Activated T-helper 1 cell treated with anti-CD3 and anti-CD28 coated beads, Interleukin-12 subunit alpha, Interleukin-12 subunit beta, Interleukin-2, Interleukin-4 antibody, amounts not matched to agents 30 ng/mL and 10 ng/mL and 1 ng/mL, durations not matched to agents 14 hours and 24 hours and 36 hours (primary cell): Measurements from ENCODE around the gene SLC41A3. TPM values are rescaled to one million over a fixed set of nuclear protein-coding genes. Genes with fewer than 3 reads are reported as not detected.

Experiments used
- DNase-seq: peaks from one replicate; pipeline ENCODE4 v3.0.0; 2021; ENCODE audit warnings: low spot score
- H3K27ac Mint-ChIP-seq: one replicate; pipeline ENCODE4 v1.8.0; 2021; ENCODE audit warnings: mild to moderate bottlenecking, mixed read lengths
- H3K27me3 Mint-ChIP-seq: one replicate; pipeline ENCODE4 v1.8.0; 2022; ENCODE audit warnings: mild to moderate bottlenecking, moderate library complexity, mixed read lengths; ENCODE audit not compliant: insufficient read depth
- H3K36me3 Mint-ChIP-seq: one replicate; pipeline ENCODE4 v1.8.0; 2021; ENCODE audit warnings: low read depth, mixed read lengths
- H3K4me1 Mint-ChIP-seq: one replicate; pipeline ENCODE4 v1.8.0; 2021; ENCODE audit warnings: low read depth, mixed read lengths
- H3K4me3 Mint-ChIP-seq: one replicate; pipeline ENCODE4 v1.8.0; 2021; ENCODE audit warnings: mild to moderate bottlenecking, moderate library complexity, mixed read lengths
- H3K9me3 Mint-ChIP-seq: one replicate; pipeline ENCODE4 v1.8.0; 2021; ENCODE audit warnings: mixed read lengths
- intact Hi-C: fragments of 100-400 bp; cut with micrococcal nuclease; formaldehyde crosslinking; loops from one replicate; pipeline ENCODE4 v1.15.1; 2024
- total RNA-seq: library from RNA; stranded (reverse); gene quantifications from 2 replicates; pipeline ENCODE4 v1.2.3, GENCODE V29; 2022

The SLC41A3 gene
- total RNA-seq, 1 donor from 2014 or later, result 23.4 TPM

DNA sequence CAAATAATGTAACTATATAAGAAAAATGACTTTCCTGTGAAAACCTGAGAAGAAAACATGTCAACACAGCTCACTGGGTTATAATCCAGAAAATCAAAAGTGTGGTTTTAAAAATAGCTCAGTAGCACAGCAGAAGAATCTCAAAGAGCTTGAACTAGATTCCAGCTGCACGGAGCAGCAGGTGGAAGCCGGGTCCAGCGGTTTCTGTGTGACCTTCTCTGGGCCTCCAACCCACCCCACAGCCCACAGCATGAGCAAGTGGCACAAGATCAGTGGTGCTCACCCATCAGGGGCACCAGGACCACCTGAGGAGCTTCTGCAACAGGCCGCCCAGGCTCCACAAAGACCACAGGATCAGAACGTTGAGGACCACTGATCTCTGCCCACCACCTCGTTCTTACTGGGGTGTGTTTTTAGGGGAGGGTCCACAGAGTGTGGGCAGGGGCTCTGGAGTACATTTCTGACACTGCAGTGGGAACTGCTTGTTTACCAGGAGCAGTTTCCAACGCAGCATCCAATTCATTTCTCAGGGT lies 23.2 kb downstream of the SLC41A3 start:
- no peak overlapping the region for H3K4me3 Mint-ChIP-seq
- H3K27ac Mint-ChIP-seq, result no peak overlapping the region
- intact Hi-C loops, result no loop called here
- H3K36me3 Mint-ChIP-seq, result no peaks in the 10 kb centered on the region
- H3K9me3 Mint-ChIP-seq, result no peaks in the 10 kb centered on the region
- no peaks in the 10 kb centered on the region for H3K4me1 Mint-ChIP-seq
- H3K27me3 Mint-ChIP-seq, result no peaks in the 10 kb centered on the region
- no peak for DNase-seq

DNA sequence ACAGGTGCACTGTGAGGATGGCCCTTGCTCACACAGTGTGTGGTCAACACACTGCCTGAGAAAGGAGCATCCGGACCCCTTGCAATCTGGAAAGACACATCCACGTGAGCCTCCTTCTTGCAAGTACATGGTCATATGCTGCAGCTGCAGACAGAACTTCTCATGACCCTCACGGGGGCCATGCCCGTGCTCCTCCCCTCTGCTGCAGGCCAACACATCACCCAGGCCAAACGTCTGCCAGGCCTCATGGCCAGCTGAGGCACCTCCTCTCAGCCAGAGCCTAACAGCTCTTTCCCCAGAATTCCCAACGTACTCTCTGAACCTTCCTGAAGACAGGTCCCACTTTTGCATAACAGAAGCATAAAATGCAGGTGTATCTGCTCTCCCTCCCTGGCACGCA lies 25.3 kb downstream of the SLC41A3 start:
- intact Hi-C loops, result no loop called here
- Mint-ChIP-seq H3K27me3 (no peaks in the 10 kb centered on the region), H3K4me1 (no peaks in the 10 kb centered on the region), H3K27ac (no peak overlapping the region), H3K4me3 (no peak overlapping the region), H3K36me3 (no peaks in the 10 kb centered on the region), H3K9me3 (no peaks in the 10 kb centered on the region)
- no peak for DNase-seq

DNA sequence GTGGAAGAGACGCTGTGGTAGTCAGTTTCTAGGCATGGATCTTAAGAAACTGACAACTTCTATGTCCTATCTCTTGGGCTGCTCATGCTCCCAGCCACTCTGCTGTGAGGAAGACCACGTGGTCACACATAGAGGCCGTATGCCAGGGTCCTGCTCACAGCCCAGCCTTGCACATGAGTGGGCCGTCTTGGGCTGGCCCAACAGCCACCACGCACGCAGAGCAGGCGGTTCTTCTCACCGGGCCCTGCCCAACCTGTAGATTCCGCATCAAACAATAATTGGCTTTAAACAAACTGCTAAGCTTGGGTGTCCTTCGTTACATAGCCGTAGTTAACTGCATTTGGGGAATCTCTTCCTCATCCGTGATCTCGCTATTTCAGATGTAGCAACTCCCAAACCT lies 26.0 kb downstream of the SLC41A3 start:
- H3K9me3 Mint-ChIP-seq, result no peaks in the 10 kb centered on the region
- H3K4me3 Mint-ChIP-seq, result no peak overlapping the region
- no peaks in the 10 kb centered on the region for H3K36me3 Mint-ChIP-seq
- intact Hi-C loops, result no loop called here
- DNase-seq, result no peak
- peaks cover 2% of the 10 kb centered on the region for H3K4me1 Mint-ChIP-seq
- H3K27ac Mint-ChIP-seq, result no peak overlapping the region
- no peaks in the 10 kb centered on the region for H3K27me3 Mint-ChIP-seq

DNA sequence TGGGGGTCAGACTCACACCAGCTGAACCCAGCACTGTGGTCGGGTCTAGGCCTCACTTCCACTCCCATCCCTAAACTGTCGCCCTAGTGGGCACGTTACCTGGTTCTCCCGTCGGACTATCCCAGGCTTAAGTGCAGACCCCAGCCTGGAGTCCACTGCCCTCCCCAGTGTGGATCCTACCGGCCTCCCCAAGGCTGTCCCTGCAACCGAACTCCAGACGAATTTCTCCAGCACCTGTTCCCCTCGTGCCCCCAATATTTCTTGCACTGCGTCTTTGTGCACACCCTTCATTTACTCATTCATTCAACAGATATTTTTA lies 26.5 kb downstream of the SLC41A3 start:
- intact Hi-C loops, result no loop called here
- Mint-ChIP-seq H3K4me3 (no peak overlapping the region), H3K36me3 (no peaks in the 10 kb centered on the region), H3K27ac (no peak overlapping the region), H3K9me3 (no peaks in the 10 kb centered on the region), H3K4me1 (peaks cover 7% of the 10 kb centered on the region), H3K27me3 (no peaks in the 10 kb centered on the region)
- no peak for DNase-seq

DNA sequence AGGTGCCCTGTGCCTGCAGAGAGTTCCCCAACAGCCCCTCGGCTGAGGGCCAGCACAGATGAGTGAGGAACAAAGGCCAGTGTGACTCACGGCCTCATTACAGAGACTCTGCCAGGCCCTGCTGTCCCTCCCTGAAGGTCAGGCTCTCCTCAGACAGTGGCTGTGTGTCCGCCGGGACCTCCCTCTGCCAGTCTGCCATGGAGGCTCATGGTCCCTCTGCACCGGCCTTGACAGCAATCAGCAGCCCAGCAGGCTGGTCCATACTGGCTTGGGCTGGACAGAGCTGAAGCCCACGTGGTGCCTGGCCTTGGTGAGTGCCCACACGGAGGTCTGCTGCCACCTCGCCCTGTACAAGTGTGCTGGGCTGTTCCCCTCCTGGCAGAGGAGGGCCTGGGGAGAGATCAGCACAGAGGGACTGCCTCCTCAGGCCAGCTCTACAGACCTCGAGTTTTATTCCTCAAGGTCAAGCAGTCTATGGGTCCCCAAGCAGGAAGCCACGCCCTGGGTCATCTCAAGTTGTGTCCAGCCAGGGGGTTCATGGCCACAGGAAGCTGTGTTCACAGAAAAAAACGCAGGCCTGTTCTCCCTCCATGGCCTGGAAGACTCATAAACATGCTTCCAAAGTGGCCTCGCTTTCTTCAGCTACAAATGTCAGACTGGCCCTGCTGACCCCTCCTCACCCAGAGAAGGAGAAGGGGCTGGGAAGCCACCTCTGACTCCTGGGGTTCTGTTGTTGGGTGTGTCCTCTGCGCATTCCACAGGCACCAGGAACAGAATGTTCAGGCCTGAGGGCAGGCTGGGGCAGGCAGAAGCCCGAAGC lies 27.0 kb downstream of the SLC41A3 start:
- H3K27ac Mint-ChIP-seq, result no peak overlapping the region
- H3K27me3 Mint-ChIP-seq, result no peaks in the 10 kb centered on the region
- DNase-seq, result no peak

DNA sequence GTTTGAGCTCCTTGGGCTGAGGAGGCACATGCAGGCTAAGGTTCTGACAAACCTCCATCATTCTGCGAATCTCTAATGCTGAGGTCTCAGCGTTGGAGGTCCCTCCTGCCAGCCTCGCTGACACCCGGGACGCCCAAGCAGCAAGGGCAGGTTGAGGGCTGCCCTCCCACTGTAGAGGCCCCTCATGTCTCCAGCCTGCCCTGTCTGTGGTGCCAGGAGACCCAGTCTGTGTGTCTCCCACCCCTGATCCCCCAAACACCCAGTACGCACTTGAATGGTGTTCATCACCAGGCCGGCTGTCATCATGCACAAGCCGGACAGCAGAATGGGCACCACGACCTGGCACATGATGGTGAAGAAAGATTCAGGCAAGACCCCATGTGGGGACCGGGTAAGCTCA lies 27.8 kb downstream of the SLC41A3 start:
- DNase-seq, result no peak
- intact Hi-C loops, result no loop called here
- H3K4me3 Mint-ChIP-seq, result no peak overlapping the region
- H3K36me3 Mint-ChIP-seq, result no peaks in the 10 kb centered on the region
- H3K27ac Mint-ChIP-seq, result no peak overlapping the region
- H3K4me1 Mint-ChIP-seq, result peaks cover 12% of the 10 kb centered on the region
- H3K9me3 Mint-ChIP-seq, result no peaks in the 10 kb centered on the region
- no peaks in the 10 kb centered on the region for H3K27me3 Mint-ChIP-seq

More for the DNA sequence above, 27.0 kb downstream of the SLC41A3 start:
- peaks cover 12% of the 10 kb centered on the region for H3K4me1 Mint-ChIP-seq
- intact Hi-C loops, result no loop called here
- H3K36me3 Mint-ChIP-seq, result no peaks in the 10 kb centered on the region
- no peaks in the 10 kb centered on the region for H3K9me3 Mint-ChIP-seq
- H3K4me3 Mint-ChIP-seq, result no peak overlapping the region

DNA sequence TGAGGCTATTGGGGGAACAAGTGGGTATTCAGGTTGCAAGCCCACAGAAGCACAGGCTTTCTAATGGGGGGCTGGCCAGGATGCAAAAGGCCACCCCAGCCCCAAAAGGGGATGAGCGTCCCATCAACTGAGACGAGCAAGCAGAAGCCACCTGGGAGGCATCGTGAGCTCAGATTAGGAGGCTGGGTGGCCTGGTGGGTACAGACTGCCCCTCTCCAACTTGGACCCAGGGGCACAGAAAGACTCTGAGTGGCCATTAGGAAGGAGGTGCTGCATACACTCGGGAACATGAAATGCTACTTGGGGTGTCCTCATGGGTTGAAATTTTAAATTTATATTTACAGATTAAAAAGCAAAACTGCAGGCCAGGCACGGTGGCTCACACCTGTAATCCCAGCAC lies 29.1 kb downstream of the SLC41A3 start:
- no peaks in the 10 kb centered on the region for H3K9me3 Mint-ChIP-seq
- H3K27ac Mint-ChIP-seq, result no peak overlapping the region
- peaks cover 12% of the 10 kb centered on the region for H3K4me1 Mint-ChIP-seq
- no peak for DNase-seq
- no peaks in the 10 kb centered on the region for H3K36me3 Mint-ChIP-seq
- intact Hi-C loops, result no loop called here
- no peak overlapping the region for H3K4me3 Mint-ChIP-seq
- no peaks in the 10 kb centered on the region for H3K27me3 Mint-ChIP-seq

DNA sequence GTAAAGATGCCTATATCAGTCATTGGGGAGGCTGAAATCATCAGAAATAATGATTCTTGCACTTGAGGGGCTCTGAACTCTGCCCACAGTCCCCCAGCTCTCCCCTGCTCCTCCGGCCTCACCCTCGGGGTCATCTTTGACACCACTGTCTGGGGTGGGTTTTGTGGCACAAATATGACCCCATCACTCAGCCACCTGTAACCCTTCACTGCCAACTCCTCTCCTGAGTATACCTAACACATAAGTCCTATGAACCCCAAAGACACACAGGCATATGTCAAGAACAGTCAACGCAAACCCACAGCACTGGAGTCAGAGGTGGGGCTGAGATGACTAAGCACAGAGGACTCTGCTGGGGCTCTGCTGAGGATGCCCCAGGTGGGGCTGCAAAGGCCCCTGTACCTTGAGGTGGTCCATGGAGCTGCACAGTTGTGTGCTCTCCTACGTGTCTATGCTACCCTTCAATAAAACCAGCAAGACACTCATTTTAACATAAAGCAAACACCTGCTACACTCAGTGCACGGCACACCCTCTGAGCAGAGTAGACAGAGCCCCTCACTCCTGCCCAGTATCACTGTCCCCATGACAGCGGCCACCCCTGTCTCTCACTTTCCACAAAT lies 29.9 kb downstream of the SLC41A3 start:
- no peak for DNase-seq
- Mint-ChIP-seq H3K27me3 (no peaks in the 10 kb centered on the region), H3K9me3 (no peaks in the 10 kb centered on the region), H3K4me1 (peaks cover 12% of the 10 kb centered on the region), H3K36me3 (no peaks in the 10 kb centered on the region), H3K4me3 (no peak overlapping the region), H3K27ac (no peak overlapping the region)
- intact Hi-C loops, result no loop called here

DNA sequence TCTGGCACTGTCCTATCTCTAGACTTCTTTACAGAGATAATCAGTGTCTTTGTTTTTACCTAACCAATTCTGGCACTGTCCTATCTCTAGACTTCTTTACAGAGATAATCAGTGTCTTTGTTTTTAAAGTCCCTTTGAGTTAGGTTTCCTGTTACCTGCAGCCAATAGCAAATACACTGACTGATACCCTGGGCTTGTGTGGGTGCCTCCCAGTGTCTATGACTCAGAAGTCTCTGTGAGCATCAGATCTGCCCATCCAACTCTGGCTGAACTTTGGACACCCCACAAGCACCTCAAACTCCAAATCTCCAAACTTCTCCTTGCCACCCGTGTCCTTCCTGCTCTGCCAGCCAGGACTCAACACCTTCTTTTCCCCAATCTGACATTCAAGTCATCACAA lies 30.4 kb downstream of the SLC41A3 start:
- H3K9me3 Mint-ChIP-seq, result no peaks in the 10 kb centered on the region
- no peaks in the 10 kb centered on the region for H3K36me3 Mint-ChIP-seq
- H3K4me3 Mint-ChIP-seq, result no peak overlapping the region
- no peak for DNase-seq
- no peaks in the 10 kb centered on the region for H3K27me3 Mint-ChIP-seq
- H3K27ac Mint-ChIP-seq, result no peak overlapping the region
- intact Hi-C loops, result no loop called here
- peaks cover 12% of the 10 kb centered on the region for H3K4me1 Mint-ChIP-seq

DNA sequence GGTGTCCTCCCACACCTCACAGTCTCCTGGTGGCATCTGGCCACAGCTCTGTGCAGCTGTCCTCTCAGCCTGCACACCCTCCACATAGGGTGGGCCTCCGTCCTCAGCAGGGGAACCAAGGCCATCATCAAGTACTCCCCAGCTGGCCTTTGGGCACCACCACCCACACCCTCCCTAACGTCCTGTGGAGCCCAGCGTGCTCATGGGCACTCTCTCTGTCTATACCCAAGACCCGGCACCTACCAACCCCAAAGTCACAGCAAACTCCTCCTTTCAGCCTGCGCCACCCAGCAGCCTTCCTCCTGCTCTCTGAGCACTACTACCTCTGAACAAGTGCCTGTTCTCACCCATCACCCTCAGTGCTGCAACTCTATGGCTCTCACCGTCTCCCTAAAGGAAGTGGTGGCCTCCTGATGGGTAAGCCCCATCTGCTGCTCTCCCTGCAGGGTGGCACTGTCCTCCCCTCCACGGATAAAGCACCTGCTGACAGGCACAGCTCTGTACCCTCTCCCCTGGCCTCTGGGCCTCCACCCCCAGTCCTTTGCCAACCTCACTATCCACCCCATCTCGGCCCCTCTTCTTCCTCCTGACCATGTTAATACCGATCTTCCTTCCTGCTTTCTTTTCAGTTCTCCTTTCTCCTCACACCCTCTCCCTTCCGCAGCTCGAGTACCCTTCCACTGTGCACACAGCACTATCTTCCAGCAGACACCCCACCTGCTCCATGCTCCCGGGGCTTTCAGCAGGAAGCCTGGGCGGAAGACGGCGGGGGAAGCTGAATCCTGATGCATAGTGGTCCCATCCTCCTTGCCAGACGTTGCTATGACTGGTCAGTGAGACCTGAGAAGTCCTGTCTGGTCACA lies 31.5 kb downstream of the SLC41A3 start:
- no peaks in the 10 kb centered on the region for H3K36me3 Mint-ChIP-seq
- intact Hi-C loops, result no loop called here
- no peaks in the 10 kb centered on the region for H3K9me3 Mint-ChIP-seq

DNA sequence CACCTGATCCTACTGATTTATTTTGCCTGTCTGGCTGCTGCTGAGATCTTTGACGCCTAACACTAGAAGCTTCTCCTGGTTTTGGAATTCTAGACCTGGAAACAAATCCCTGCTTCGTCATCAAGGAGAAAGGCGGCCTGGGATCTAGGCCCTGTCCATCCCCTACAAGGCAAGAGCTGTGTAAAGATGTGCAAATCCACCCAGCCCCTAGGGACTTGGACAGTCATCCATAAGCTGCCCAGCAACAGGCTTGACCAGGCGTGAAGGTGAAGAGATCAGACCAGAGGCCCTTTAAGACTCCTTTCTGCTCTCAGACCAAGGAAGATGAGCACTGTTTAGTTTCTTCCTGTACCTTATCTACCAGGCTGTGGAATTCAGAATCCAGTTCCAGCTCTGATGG lies 32.2 kb downstream of the SLC41A3 start:
- Mint-ChIP-seq H3K4me3 (no peak overlapping the region), H3K27ac (no peak overlapping the region), H3K4me1 (peaks cover 12% of the 10 kb centered on the region), H3K9me3 (no peaks in the 10 kb centered on the region), H3K27me3 (no peaks in the 10 kb centered on the region), H3K36me3 (no peaks in the 10 kb centered on the region)
- intact Hi-C loops, result no loop called here
- DNase-seq, result no peak

More for the DNA sequence above, 31.5 kb downstream of the SLC41A3 start:
- no peak for DNase-seq
- Mint-ChIP-seq H3K4me1 (peaks cover 12% of the 10 kb centered on the region), H3K27me3 (no peaks in the 10 kb centered on the region), H3K27ac (no peak overlapping the region), H3K4me3 (no peak overlapping the region)

DNA sequence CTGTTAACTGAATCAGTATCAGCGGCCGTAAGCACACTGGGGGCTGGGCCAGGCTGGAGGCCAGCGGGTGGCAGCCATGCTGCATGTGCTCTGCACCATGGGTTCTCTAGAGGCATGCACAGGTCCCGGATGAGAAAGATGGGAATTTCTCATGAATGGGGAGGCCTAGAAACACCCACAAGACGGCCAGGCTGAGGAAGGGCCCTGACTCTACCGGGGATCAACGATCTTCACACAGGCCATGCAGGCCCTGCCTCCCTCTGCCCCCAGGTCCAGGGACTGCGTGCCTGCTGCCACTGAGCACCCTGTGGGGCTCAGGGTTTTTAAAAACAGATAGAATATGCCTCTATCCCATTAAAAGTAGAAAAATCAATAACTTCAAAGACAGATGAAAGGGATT lies 32.7 kb downstream of the SLC41A3 start:
- Mint-ChIP-seq H3K9me3 (no peaks in the 10 kb centered on the region), H3K36me3 (no peaks in the 10 kb centered on the region), H3K4me3 (no peak overlapping the region), H3K27ac (no peak overlapping the region), H3K27me3 (no peaks in the 10 kb centered on the region), H3K4me1 (peaks cover 12% of the 10 kb centered on the region)
- intact Hi-C loops, result no loop called here
- no peak for DNase-seq

DNA sequence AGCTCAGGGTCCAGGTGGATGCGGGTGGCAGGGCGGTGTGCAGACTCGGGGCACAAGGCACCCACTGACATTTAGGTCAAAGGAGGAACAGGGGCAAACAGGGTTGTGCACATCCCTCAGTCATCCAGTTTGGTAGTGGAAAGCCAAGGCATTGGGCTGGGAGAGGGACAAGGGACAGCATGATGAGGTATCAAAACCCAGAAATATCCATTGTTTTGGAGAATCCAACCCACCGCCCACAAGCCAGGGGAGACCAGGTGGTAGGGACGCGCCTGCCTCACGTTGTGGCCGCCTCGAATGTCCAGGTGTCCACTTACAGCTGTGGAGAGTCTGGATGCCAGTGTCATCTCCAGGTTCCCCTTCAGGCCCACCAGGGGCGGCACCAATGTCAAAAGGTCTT lies 33.3 kb downstream of the SLC41A3 start:
- H3K27me3 Mint-ChIP-seq, result no peaks in the 10 kb centered on the region
- H3K27ac Mint-ChIP-seq, result no peak overlapping the region
- intact Hi-C loops, result no loop called here
- no peak for DNase-seq
- no peak overlapping the region for H3K4me3 Mint-ChIP-seq
- peaks cover 12% of the 10 kb centered on the region for H3K4me1 Mint-ChIP-seq
- no peaks in the 10 kb centered on the region for H3K9me3 Mint-ChIP-seq
- H3K36me3 Mint-ChIP-seq, result no peaks in the 10 kb centered on the region
